SK-N-MC (cell line): ENCODE results near the gene SSBP1.

Experiments used
- DNase-seq: peaks from one replicate; pipeline ENCODE4 v3.0.0-alpha.2; 2011; ENCODE audit warnings: low read depth, low spot score
- H3K27ac ChIP-seq: fragments of 200-600 bp; sonication (generic); 2 replicates; pipeline ENCODE4 v1.5.1; 2016; ENCODE audit warnings: mixed run types
- H3K36me3 ChIP-seq: fragments of 200-600 bp; sonication (generic); 2 replicates; pipeline ENCODE4 v1.6.1; 2017; ENCODE audit warnings: antibody characterized with exemption, low read length, mixed read lengths; ENCODE audit not compliant: insufficient read depth
- H3K4me3 ChIP-seq: fragments of 200-600 bp; sonication (generic); 2 replicates; pipeline ENCODE4 v1.5.1; 2016
- H3K9ac ChIP-seq: fragments of 200-600 bp; sonication (generic); 2 replicates; pipeline ENCODE4 v1.8.0; 2017; ENCODE audit warnings: mixed run types, mixed read lengths; ENCODE audit not compliant: insufficient read length
- H3K9me3 ChIP-seq: fragments of 200-600 bp; sonication (generic); 2 replicates; pipeline ENCODE4 v1.6.1; 2017; ENCODE audit warnings: low read depth, mild to moderate bottlenecking, antibody characterized with exemption, low read length, moderate library complexity, mixed read lengths
- EZH2 ChIP-seq: fragments of 200-600 bp; sonication (generic); IDR thresholded peaks from one replicate; pipeline ENCODE4 v1.6.1; 2017; ENCODE audit warnings: antibody characterized with exemption
- FOXP2 ChIP-seq: optimal IDR thresholded peaks from 2 replicates; pipeline ENCODE3; 2011; ENCODE audit warnings: mild to moderate bottlenecking, moderate library complexity; ENCODE audit not compliant: insufficient read depth; ENCODE audit errors: extremely low read length, control extremely low read depth
- POLR2AphosphoS5 ChIP-seq: IDR thresholded peaks from 2 replicates; pipeline ENCODE4 v1.6.1; 2012; ENCODE audit warnings: mild to moderate bottlenecking, low read depth, low read length, borderline replicate concordance

Gene SSBP1

GRCh38 chr7:141698247-141699015 is 39.7 kb upstream of the SSBP1 start:
- Histone ChIP-seq H3K9ac (no peak overlapping the region), H3K27ac (no peak overlapping the region), H3K36me3 (no peaks in the 10 kb centered on the region), H3K9me3 (no peaks in the 10 kb centered on the region), H3K4me3 (no peak overlapping the region)
- no peak for DNase-seq
- TF ChIP-seq POLR2AphosphoS5 = no peak
- no peak for TF ChIP-seq FOXP2
- TF ChIP-seq EZH2 = no peak

DNA sequence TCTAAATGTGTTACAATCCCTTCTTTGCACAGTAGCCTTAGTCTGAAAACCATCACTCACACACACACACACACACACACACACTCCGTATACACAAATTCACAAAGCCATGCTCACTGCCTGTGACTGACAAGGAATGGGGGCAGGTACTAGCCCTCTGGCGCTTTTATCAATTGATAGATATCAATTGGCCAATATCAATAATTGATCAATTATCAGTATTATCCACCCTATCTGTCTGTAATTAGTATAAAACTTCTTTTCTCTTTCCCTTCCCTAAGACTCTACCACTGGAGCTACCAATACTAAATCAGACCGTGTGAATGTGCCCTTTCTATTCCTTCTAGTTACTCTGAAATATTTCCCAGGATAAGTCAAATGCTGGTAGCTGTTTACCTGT is 38.3 kb upstream of the SSBP1 start:
- Histone ChIP-seq H3K27ac (no peak overlapping the region), H3K9me3 (no peaks in the 10 kb centered on the region), H3K36me3 (no peaks in the 10 kb centered on the region), H3K9ac (no peak overlapping the region), H3K4me3 (no peak overlapping the region)
- TF ChIP-seq FOXP2 (no peak), POLR2AphosphoS5 (no peak), EZH2 (no peak)
- no peak for DNase-seq

- no peak for DNase-seq
- Histone ChIP-seq H3K4me3 (peak overlapping the region; percentile 86), H3K9me3 (no peaks in the 10 kb centered on the region), H3K9ac (no peak overlapping the region), H3K36me3 (no peaks in the 10 kb centered on the region), H3K27ac (no peak overlapping the region)
- no peak for TF ChIP-seq EZH2
- TF ChIP-seq FOXP2 = no peak
- no peak for TF ChIP-seq POLR2AphosphoS5
These were observed 37.8 kb upstream of the SSBP1 start for GRCh38 chr7:141700296-141700847.

GRCh38 chr7:141700848-141701371 is 37.2 kb upstream of the SSBP1 start:
- no peak for DNase-seq
- H3K27ac ChIP-seq = no peak overlapping the region
- TF ChIP-seq FOXP2 (no peak), POLR2AphosphoS5 (no peak), EZH2 (no peak)
- peak overlapping the region; percentile 35 for H3K9ac ChIP-seq
- H3K9me3 ChIP-seq = no peaks in the 10 kb centered on the region
- no peaks in the 10 kb centered on the region for H3K36me3 ChIP-seq
- peak overlapping the region; percentile 86 for H3K4me3 ChIP-seq

DNA sequence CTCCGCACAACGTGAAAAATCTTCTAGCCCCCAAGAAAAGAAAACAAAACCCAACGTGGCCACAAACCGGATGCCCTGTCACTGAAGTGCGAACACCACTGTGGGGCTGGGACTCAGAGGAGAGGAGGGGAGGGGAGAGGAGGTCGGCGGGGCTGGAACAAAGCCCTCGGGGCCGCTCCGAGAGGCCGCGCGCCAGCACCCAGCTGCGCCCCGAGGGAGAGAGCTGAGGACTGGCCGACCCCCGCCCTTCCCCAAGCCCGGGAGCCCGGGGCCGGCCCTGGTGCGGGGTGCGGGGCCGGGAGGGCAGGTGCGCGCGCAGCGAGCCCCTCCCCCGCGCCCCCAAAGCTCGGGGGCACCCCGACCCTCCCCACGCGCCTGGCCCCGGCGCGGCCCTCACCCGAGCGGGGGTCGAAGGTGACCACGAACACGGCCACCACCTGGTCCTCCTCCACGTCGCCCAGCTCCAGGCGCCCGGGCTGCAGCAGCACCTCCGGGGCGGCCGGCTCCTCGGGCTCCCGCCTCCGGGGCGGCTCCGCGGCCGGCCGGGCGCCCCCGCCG is 36.6 kb upstream of the SSBP1 start:
- DNase-seq = no peak
- no peak for TF ChIP-seq EZH2
- Histone ChIP-seq H3K9ac (peak overlapping the region; percentile 24), H3K27ac (no peak overlapping the region), H3K36me3 (no peaks in the 10 kb centered on the region), H3K4me3 (peak overlapping the region; percentile 86), H3K9me3 (no peaks in the 10 kb centered on the region)

GRCh38 chr7:141702047-141702567 is 36.1 kb upstream of the SSBP1 start, which contains the start of gene DENND11:
DENND11 (minus strand) TSS chr7:141702166; CDS start chr7:141702153, 13 bp downstream.
- Histone ChIP-seq H3K4me3 (peak within 1 kb of the TSS; percentile 86), H3K27ac (no peak within 1 kb of the TSS), H3K9me3 (no peaks in the 10 kb centered on the region), H3K9ac (peak within 1 kb of the TSS; percentile 35), H3K36me3 (no peaks in the 10 kb centered on the region)
- DNase-seq = no peak
- TF ChIP-seq EZH2 = no peak
- TF ChIP-seq POLR2AphosphoS5 = no peak
- TF ChIP-seq FOXP2 = no peak

DNA sequence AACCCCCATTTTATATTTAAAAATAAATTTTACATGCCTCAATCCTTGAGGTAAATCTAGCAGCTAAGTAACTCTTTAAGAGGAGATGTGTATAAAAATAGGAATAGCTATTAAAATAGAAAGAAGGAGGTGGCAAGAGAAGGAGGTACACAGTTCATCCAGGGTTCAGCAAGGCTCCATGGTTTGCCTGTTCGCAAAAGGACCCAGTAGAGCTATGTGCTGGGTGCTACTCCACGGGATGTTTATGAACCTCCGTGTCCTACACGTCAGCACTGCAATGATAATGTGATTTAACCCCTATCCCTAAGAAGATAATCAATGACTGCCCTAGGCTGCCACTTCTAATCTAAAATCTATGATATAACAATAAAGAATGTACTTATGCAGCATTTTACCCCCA is 35.3 kb upstream of the SSBP1 start:
- H3K4me3 ChIP-seq = peak overlapping the region; percentile 86; the same call in 1 of the 2 replicates
- DNase-seq = no peak
- no peak overlapping the region for H3K27ac ChIP-seq
- TF ChIP-seq FOXP2 (no peak), POLR2AphosphoS5 (no peak), EZH2 (no peak)
- no peaks in the 10 kb centered on the region for H3K9me3 ChIP-seq
- H3K9ac ChIP-seq = no peak overlapping the region
- no peaks in the 10 kb centered on the region for H3K36me3 ChIP-seq

DNA sequence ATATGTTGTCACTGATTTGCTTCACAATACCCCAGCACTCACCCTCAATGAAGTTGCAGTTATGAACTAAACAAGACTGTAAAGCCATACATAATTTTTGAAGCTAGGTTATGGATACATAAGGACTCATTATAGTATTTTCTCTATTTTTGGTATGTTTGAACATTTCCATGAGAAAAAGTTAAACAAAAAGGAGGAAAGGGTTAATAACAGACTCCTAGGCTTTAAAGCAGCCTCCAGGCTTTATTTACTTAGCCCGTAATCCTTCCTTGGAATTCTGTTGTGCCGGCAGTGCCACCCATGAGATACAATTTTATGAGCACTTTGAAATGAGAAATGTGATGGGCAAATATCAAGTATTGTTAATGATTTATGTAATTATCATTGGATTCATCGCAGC is 34.0 kb upstream of the SSBP1 start:
- H3K27ac ChIP-seq = no peak overlapping the region
- H3K4me3 ChIP-seq = no peak overlapping the region
- no peaks in the 10 kb centered on the region for H3K36me3 ChIP-seq
- H3K9me3 ChIP-seq = no peaks in the 10 kb centered on the region
- H3K9ac ChIP-seq = no peak overlapping the region
- DNase-seq = no peak
- TF ChIP-seq EZH2 = no peak
